Activated naive CD8-positive, alpha-beta T cell treated with anti-CD3 and anti-CD28 coated beads, Interleukin-2, amount 50 U/mL, for 24 hours (primary cell): ENCODE results near the gene LDLRAD3.
"Not testable (repeated sequence)": the region's sequence is repeated elsewhere in the genome, so short reads cannot be mapped to it uniquely, and the experiment has no call there.

ENCODE experiments used
- ATAC-seq: fragments of 150-1000 bp; cut with Tn5 transposase; one replicate; pipeline ENCODE4 v1.10.0; 2021
- DNase-seq: peaks from one replicate; pipeline ENCODE4 v3.0.0; 2021
- H3K27ac Mint-ChIP-seq: one replicate; pipeline ENCODE4 v1.8.0; 2021; ENCODE audit warnings: mild to moderate bottlenecking, mixed read lengths
- H3K27me3 Mint-ChIP-seq: one replicate; pipeline ENCODE4 v1.8.0; 2021; ENCODE audit warnings: mixed read lengths
- H3K36me3 Mint-ChIP-seq: one replicate; pipeline ENCODE4 v1.8.0; 2021; ENCODE audit warnings: low read depth, mixed read lengths
- H3K4me1 Mint-ChIP-seq: one replicate; pipeline ENCODE4 v1.8.0; 2021; ENCODE audit warnings: mixed read lengths
- H3K4me3 Mint-ChIP-seq: one replicate; pipeline ENCODE4 v1.8.0; 2021; ENCODE audit warnings: mild to moderate bottlenecking, moderate library complexity, mixed read lengths
- H3K9me3 Mint-ChIP-seq: one replicate; pipeline ENCODE4 v1.8.0; 2021; ENCODE audit warnings: mixed read lengths

LDLRAD3 gene

DNA sequence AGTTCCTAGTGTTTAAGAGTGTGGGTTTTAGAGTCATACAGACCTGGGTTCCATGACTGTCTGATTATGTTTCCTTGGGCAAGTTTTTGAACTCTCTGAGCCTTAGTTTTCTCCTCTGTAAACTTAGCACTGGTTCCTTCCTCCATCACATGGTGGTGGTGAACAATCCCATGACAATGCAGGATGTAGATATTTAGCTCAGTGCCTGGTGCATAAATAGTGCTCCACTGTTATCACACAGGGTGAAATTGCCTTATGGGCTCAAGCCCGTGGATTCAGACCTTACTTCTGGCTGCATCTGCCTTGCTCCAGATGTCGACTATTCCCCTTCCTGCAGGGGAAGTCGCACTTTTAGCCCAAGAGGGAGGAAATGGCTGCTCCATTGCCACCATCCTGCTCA is 62.7 kb downstream of the LDLRAD3 start:
- Mint-ChIP-seq H3K4me3 (no peak overlapping the region), H3K36me3 (no peaks in the 10 kb centered on the region), H3K27ac (no peak overlapping the region), H3K27me3 (no peaks in the 10 kb centered on the region), H3K4me1 (no peaks in the 10 kb centered on the region), H3K9me3 (no peaks in the 10 kb centered on the region)
- ATAC-seq = no peak
- DNase-seq = no peak

DNA sequence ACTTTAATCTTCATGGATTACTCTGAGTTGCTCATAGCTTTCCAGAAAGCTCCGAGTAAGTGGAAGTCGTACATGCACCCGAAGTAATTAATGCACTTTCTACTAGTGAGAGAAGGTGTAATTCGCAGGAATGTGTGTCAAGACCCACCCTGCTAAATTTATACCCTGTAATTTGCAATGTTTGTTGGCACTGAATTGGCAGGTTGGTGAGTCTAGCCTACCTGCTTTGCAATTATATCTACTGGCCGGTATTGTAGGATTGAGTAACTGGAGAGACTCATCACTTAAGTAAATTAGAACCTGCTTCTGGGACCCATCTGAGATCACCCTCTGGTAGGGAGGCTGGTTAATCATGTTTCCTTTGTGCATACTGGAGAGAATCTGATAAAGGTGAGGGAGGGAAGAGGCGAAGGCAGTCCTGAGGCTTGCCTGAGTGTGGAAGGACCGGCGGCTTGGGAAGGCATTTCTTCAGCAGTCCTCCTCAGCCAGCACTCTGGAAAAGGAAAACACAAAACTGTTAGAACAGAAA is 63.3 kb downstream of the LDLRAD3 start:
- ATAC-seq (no peak), DNase-seq (no peak)
- H3K27ac Mint-ChIP-seq = no peak overlapping the region
- H3K27me3 Mint-ChIP-seq = no peaks in the 10 kb centered on the region
- no peaks in the 10 kb centered on the region for H3K36me3 Mint-ChIP-seq
- no peaks in the 10 kb centered on the region for H3K4me1 Mint-ChIP-seq
- no peak overlapping the region for H3K4me3 Mint-ChIP-seq
- H3K9me3 Mint-ChIP-seq = no peaks in the 10 kb centered on the region

DNA sequence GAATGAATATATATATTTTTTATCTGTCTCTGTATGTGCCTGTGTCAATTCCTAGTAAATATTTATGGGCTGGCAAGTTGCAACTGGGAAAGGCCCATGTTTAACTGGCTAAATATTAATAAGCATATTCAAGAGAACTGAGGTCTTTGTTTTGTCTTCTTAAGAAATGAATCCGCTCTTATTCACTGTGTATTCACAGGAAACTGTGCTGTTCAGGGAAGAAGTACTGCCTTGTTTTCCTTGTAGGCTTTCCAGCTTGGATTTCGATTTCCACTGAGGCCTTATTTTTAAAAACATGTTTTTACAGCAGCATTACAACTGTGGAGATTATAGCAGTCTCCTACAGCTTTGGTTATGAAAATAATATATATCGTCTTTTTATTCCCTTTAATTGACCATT is 64.7 kb downstream of the LDLRAD3 start:
- H3K36me3 Mint-ChIP-seq = no peaks in the 10 kb centered on the region
- no peak overlapping the region for H3K4me3 Mint-ChIP-seq
- no peaks in the 10 kb centered on the region for H3K27me3 Mint-ChIP-seq
- no peak for ATAC-seq
- DNase-seq = no peak
- H3K27ac Mint-ChIP-seq = no peak overlapping the region
- H3K9me3 Mint-ChIP-seq = no peaks in the 10 kb centered on the region
- no peaks in the 10 kb centered on the region for H3K4me1 Mint-ChIP-seq

DNA sequence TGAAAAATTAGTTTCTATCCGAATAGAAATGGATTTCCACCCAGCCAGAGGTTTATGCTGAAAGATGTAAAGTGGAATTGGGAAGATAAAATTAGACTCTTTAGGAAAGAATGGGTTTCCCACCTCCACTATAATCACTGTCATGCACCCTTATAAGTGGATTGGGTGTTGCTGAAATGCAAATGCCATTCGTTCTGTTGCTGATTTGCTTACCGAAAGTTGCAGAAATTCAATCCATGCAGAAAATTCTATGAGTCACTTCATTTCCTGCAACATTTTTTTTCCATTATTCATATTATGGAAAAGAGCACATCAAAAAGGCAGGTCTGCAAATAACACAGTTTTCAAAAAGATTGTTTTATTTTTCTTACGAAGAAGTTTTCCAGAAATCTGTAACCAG is 65.6 kb downstream of the LDLRAD3 start:
- Mint-ChIP-seq H3K9me3 (no peaks in the 10 kb centered on the region), H3K4me3 (no peak overlapping the region), H3K27ac (no peak overlapping the region), H3K27me3 (no peaks in the 10 kb centered on the region), H3K4me1 (no peaks in the 10 kb centered on the region), H3K36me3 (no peaks in the 10 kb centered on the region)
- DNase-seq = no peak
- ATAC-seq = no peak

DNA sequence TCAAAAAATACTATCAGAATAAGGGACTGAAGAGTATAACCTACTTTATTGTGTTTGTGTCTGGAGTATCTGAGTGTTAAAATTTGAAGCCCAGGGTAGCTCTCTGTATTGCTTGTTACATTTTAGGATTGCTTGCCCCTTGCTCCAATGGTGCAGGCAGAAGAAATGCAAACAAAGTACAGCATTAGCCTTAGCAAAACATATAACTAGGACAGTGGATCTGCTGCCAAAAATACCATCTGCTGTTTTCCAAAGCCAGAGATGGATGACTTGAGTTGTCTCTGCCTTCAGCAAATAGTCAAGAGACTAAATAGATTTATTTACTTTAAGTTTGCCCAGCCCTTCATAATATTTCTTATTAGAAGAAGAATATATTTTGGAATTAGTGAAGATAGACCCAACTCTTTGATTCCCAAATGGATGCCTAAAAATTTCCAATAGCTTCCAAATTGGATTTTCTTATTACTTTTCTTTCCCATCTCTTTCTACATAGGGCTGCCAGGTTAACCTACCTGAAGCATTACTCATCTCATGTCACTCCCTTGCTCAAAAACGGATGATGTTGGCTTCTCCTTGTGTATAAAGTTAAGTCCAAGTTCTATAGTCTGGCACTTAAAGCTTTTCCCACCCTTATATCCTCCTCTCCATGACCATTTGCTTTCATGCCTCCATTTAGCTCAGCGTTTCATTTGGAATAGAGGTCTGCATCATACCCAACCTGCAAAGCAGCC is 66.3 kb downstream of the LDLRAD3 start:
- Mint-ChIP-seq H3K36me3 (no peaks in the 10 kb centered on the region), H3K27ac (no peak overlapping the region), H3K4me3 (no peak overlapping the region), H3K9me3 (no peaks in the 10 kb centered on the region), H3K4me1 (no peaks in the 10 kb centered on the region), H3K27me3 (no peaks in the 10 kb centered on the region)
- no peak for DNase-seq
- no peak for ATAC-seq

DNA sequence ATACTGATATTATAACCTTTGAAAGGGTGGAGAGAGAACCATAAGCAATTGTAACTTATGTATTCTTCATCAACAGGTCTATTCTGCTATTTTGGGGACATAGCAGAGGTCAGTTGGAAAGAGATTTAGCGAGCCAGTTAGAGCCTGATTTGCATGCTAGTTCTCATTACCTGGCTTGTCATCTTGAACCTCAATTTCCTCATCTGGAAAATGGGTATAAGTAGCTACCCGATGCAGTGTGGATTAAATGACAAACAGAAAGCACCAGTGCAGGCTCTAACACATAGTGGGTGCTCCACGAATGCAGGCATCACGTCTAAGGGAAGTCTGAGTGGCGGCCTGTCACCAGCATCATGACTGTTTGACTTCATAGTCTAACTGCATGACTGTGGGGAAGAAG is 67.7 kb downstream of the LDLRAD3 start:
- no peaks in the 10 kb centered on the region for H3K4me1 Mint-ChIP-seq
- no peak for DNase-seq
- H3K36me3 Mint-ChIP-seq = no peaks in the 10 kb centered on the region
- H3K27ac Mint-ChIP-seq = no peak overlapping the region
- H3K9me3 Mint-ChIP-seq = no peaks in the 10 kb centered on the region
- H3K4me3 Mint-ChIP-seq = no peak overlapping the region
- ATAC-seq = no peak
- no peaks in the 10 kb centered on the region for H3K27me3 Mint-ChIP-seq

DNA sequence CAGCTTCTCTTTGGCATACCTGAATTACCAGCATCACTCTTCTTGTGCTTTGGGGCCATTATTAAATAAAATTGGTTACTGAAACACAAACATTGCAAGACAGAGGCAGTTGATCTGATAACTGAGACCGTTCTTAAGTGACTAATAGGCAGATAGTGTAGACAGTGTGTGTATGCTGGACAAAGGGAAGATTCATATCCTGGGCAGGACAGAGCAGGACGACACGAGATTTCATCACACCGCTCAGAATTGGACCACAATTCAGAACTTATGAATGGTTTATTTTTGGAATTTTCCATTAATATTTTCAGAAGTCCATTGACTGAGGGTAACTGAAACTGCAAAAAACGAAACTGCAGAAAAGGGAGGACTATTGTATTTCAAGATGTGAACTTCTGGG is 68.6 kb downstream of the LDLRAD3 start:
- H3K27me3 Mint-ChIP-seq = no peaks in the 10 kb centered on the region
- ATAC-seq (no peak), DNase-seq (no peak)
- no peak overlapping the region for H3K4me3 Mint-ChIP-seq
- H3K36me3 Mint-ChIP-seq = no peaks in the 10 kb centered on the region
- no peaks in the 10 kb centered on the region for H3K4me1 Mint-ChIP-seq
- H3K9me3 Mint-ChIP-seq = no peaks in the 10 kb centered on the region
- no peak overlapping the region for H3K27ac Mint-ChIP-seq

DNA sequence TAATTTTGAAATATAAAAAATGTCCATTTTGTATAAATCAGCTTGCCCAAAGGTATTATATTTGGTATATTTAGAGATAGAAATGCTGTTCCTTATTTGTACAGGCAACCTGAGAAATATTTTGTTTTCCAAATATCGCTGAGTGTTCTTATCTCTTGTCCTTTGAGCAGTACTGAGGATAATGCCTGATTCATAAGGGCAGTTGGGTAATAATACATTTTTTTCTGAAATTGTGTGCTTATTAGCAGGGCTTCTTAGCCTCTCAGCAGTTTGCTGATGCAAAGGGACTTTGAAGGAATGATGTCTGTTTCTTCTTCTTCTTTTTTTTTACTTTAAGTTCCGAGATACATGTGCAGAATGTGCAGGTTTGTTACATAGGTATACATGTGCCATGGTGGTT is 69.1 kb downstream of the LDLRAD3 start:
- H3K4me1 Mint-ChIP-seq = no peaks in the 10 kb centered on the region
- H3K4me3 Mint-ChIP-seq = no peak overlapping the region
- no peak for DNase-seq
- H3K36me3 Mint-ChIP-seq = no peaks in the 10 kb centered on the region
- ATAC-seq = no peak
- no peaks in the 10 kb centered on the region for H3K9me3 Mint-ChIP-seq
- H3K27me3 Mint-ChIP-seq = no peaks in the 10 kb centered on the region
- no peak overlapping the region for H3K27ac Mint-ChIP-seq

DNA sequence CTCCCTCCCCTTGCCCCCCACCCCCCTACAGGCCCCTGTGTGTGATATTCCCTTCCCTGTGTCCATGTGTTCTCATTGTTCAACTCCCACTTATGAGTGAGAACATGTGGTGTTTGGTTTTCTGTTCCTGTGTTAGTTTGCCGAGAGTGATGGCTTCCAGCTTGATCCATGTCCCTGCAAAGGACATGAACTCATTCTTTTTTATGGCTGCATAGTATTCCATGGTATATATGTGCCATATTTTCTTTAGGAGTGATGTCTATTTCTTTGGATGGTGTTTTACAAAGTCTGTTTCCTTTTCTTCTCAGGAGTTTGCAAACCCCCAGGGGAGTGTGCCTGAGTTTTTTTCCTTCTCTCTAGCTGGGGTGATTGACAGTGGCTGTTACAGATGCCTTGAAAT is 69.6 kb downstream of the LDLRAD3 start:
- not testable (repeated sequence) for ATAC-seq, H3K36me3 Mint-ChIP-seq, H3K4me3 Mint-ChIP-seq, H3K4me1 Mint-ChIP-seq, DNase-seq, H3K27ac Mint-ChIP-seq, H3K9me3 Mint-ChIP-seq, H3K27me3 Mint-ChIP-seq

DNA sequence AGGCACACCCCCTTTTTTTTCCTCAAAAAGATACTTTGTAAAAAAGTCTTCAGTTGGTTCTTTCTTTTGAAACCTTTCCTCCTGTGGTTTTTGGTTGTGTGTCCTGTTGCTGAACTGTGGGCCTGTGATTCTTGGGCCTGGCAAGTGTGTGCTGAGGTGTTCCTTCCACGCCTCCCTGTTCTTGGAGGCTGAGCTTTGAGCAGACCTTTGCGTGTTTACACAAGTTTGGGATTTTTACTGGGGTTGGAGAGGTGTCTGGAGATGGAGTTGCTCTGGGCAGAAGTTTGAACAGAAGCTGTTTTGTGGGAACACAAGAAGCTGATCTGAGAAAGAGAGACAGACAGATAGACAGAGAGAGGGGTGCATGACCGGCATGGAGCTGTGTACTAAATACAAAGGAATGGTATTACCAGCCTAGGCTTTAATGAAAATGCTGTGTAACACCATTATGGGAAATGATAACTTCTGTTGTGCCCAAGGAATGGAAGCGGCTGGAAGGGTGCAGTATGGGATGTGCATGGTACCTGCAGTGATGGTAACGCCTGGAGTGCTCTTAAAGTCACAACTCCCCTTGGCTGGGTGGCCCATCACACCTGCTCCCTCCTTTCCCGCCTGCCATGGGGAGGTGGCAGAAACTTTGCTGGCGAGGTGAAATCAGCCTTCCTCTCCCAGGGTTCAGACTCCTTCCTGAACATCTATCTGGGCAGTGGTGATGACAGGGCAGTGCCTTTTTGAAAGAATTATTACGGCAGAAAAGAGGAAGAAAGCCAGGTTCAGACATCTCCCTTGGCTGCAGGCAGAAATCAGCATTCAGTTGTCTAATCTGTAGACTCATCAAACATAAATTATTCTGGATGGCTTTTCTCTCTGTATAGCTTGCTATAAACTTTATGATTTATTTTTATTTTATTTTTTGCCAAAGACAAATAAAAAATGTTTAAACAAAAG is 70.4 kb downstream of the LDLRAD3 start:
- H3K9me3 Mint-ChIP-seq = no peaks in the 10 kb centered on the region
- H3K27me3 Mint-ChIP-seq = no peaks in the 10 kb centered on the region
- no peak overlapping the region for H3K4me3 Mint-ChIP-seq
- no peaks in the 10 kb centered on the region for H3K36me3 Mint-ChIP-seq
- DNase-seq (no peak), ATAC-seq (no peak)
- H3K4me1 Mint-ChIP-seq = no peaks in the 10 kb centered on the region
- no peak overlapping the region for H3K27ac Mint-ChIP-seq

DNA sequence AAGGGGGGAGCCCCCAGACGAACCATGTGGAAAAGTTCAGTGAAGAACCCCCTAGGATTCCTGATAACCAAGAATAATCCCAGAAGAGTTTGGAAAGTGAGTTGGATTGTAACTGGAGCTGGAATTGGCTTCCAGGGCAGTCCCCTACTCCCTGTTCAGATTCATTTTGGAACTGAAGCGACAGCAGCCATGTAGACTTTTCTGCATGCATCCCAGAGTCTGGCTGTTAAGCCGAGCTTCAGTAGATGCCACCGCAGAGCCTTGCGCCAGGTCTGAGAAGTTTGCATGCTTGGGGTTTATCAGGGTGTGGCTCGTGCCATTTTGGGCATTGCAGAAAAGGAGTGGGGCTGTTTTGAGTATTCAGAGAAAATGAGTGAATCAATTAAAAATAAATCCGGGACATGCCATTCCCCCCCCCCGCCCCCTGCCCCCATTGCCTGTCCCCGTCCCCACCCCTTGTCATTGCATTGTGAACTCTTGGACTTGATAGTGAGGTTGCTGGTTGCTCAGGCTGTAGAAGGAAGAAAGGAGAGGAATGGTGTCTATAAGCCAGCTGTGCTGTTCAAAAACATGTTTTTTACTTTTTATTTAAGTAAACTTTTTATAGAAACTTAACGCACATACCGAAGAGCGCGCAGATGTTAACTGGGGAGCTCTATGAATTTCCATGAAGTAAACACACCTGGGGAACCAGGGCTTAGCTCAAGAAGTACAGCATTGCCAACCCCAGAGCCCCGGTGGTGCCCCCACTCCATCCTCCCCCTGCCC is 71.2 kb downstream of the LDLRAD3 start:
- no peak for DNase-seq
- ATAC-seq = no peak
- Mint-ChIP-seq H3K9me3 (no peaks in the 10 kb centered on the region), H3K4me3 (no peak overlapping the region), H3K27me3 (no peaks in the 10 kb centered on the region), H3K4me1 (no peaks in the 10 kb centered on the region), H3K36me3 (no peaks in the 10 kb centered on the region), H3K27ac (no peak overlapping the region)

DNA sequence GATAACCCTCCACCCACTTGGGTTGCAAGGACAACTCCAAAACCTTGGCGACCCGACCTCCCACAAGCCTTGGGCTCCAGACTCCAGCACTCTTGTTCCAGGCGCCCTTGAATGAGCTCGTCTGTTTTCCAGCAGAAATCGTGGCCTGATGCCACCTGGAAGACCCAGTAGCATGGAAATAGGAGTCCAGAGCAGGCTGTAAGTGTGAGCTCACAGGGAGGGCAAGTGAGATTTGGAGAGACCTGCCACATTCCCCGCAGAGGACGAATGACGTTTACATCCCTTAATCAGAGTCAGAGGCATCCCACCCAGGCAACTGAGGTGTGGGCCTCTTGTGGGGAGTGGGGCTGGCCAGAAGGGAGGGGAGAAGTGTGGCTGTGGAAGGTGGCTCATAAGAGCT is 71.9 kb downstream of the LDLRAD3 start:
- DNase-seq = no peak
- no peaks in the 10 kb centered on the region for H3K27me3 Mint-ChIP-seq
- no peaks in the 10 kb centered on the region for H3K9me3 Mint-ChIP-seq
- ATAC-seq = no peak
- H3K27ac Mint-ChIP-seq = no peak overlapping the region
- no peak overlapping the region for H3K4me3 Mint-ChIP-seq
- H3K4me1 Mint-ChIP-seq = no peaks in the 10 kb centered on the region
- H3K36me3 Mint-ChIP-seq = no peaks in the 10 kb centered on the region

DNA sequence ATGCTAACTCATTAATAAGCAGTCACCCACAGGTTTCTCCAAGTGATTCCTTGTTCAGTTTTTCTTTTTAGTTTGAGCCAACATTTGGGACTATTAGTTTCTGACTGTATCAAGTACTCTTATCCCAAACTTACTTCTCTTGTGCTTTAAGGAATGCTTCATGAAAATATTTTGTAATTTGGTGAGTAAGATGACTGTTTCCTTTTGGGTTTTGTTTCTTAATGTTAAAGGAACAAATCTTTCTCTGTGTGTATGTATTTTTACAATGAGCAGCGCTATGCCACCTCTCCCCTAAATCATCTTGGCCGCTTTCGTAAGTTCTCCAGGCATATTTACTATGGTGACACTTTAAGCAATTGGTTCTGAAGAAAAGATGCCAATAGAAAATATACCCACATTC is 72.4 kb downstream of the LDLRAD3 start:
- Mint-ChIP-seq H3K9me3 (no peaks in the 10 kb centered on the region), H3K4me1 (no peaks in the 10 kb centered on the region), H3K27ac (no peak overlapping the region), H3K27me3 (no peaks in the 10 kb centered on the region), H3K4me3 (no peak overlapping the region), H3K36me3 (no peaks in the 10 kb centered on the region)
- no peak for DNase-seq
- no peak for ATAC-seq

DNA sequence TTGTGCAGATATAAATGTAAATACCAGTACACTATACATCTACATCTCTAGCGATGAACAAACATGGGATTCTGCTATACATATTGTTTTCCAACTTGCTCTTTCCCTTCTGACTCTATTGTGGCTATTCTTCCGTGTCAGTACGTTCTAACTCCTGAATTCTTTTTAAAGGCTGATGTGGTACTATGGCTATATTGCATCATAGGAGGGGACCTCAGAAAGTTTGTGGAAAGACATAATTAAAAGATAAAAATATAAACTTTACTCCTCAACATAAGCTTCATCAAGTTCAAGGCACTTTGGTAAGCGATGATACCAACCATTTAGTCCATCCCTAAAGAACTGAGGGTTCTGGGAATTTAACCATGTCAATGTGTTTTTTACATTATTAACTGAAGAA is 72.8 kb downstream of the LDLRAD3 start:
- H3K9me3 Mint-ChIP-seq = no peaks in the 10 kb centered on the region
- H3K4me3 Mint-ChIP-seq = no peak overlapping the region
- no peaks in the 10 kb centered on the region for H3K27me3 Mint-ChIP-seq
- no peak for ATAC-seq
- no peaks in the 10 kb centered on the region for H3K4me1 Mint-ChIP-seq
- DNase-seq = no peak
- no peak overlapping the region for H3K27ac Mint-ChIP-seq
- no peaks in the 10 kb centered on the region for H3K36me3 Mint-ChIP-seq
